ENCODE measurements around the gene KCNMB4.

KCNMB4 gene

GRCh38 chr12:70332236-70332635, 33.9 kb upstream of the KCNMB4 start:
- no peak for DNase-seq (ENCODE audit: low spot score)
- no peak for TF ChIP-seq CTCF (IDR thresholded peaks at IDR 0.05; ENCODE audit: extremely low read depth, missing control alignments)

GRCh38 chr12:70334742-70335141, 31.3 kb upstream of the KCNMB4 start:
- no peak for DNase-seq (ENCODE audit: low spot score)
- TF ChIP-seq CTCF (IDR thresholded peaks at IDR 0.05; ENCODE audit: extremely low read depth, missing control alignments), result no peak

GRCh38 chr12:70338531-70338930, 27.6 kb upstream of the KCNMB4 start:
- no peak for TF ChIP-seq CTCF (IDR thresholded peaks at IDR 0.05; ENCODE audit: extremely low read depth, missing control alignments)
- no peak for DNase-seq (ENCODE audit: low spot score)

GRCh38 chr12:70351076-70351475, 15.0 kb upstream of the KCNMB4 start:
- no peak for DNase-seq (ENCODE audit: low spot score)
- TF ChIP-seq CTCF (IDR thresholded peaks at IDR 0.05; ENCODE audit: extremely low read depth, missing control alignments), result no peak

- TF ChIP-seq CTCF (IDR thresholded peaks at IDR 0.05; ENCODE audit: extremely low read depth, missing control alignments), result no peak
- no peak for DNase-seq (ENCODE audit: low spot score)
These were observed 12.1 kb upstream of the KCNMB4 start for GRCh38 chr12:70353780-70354660.

- TF ChIP-seq CTCF (IDR thresholded peaks at IDR 0.05; ENCODE audit: extremely low read depth, missing control alignments), result no peak
- DNase-seq (ENCODE audit: low spot score), result no peak
These were observed 11.3 kb upstream of the KCNMB4 start for GRCh38 chr12:70354787-70355186.

- no peak for TF ChIP-seq CTCF (IDR thresholded peaks at IDR 0.05; ENCODE audit: extremely low read depth, missing control alignments)
These were observed 10.1 kb upstream of the KCNMB4 start for GRCh38 chr12:70355972-70356371.

More at GRCh38 chr12:70355972-70356371, 10.1 kb upstream of the KCNMB4 start:
- DNase-seq (ENCODE audit: low spot score), result no peak
